GM21737 (cell line): ENCODE measurements around the gene FARP1.
"Not testable (repeated sequence)": the region's sequence is repeated elsewhere in the genome, so short reads cannot be mapped to it uniquely, and the experiment has no call there.

Experiments
- ATAC-seq: cut with Tn5 transposase; IDR thresholded peaks from one replicate; pipeline ENCODE4 v1.9.1; 2021; ENCODE audit warnings: mild to moderate bottlenecking, moderate library complexity; ENCODE audit not compliant: unreplicated experiment

FARP1 gene

GRCh38 chr13:98348466-98349200 is 205.7 kb downstream of the FARP1 start:
- no peak for ATAC-seq

DNA sequence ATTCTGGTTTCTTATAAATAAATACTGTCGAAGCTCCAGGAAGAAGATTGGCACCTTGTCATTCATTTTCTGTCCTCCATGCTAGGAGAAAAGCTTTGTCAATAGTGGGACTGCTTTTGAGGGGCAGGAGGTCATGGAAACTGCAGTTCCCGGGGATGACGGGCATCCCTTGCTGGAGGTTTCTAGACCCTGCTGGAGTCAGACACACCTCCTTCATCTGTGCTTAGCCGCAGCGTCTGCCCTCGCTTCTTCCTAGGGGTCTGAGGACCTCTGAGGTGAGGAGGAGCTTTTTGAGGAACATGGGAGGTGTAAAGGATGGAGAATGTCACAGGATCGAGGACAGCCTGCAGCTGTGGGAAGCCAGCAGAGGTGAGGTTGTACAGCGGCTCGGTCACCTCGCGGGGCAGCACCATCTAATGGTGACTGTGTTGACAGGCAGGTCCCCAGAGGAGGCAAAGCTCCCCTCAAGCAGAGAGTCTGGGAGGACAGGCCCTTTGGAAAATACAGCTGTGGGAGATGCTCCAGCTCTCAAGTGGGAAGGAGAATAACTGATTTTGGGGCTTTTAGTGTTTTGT is 206.9 kb downstream of the FARP1 start:
- ATAC-seq, result no peak

DNA sequence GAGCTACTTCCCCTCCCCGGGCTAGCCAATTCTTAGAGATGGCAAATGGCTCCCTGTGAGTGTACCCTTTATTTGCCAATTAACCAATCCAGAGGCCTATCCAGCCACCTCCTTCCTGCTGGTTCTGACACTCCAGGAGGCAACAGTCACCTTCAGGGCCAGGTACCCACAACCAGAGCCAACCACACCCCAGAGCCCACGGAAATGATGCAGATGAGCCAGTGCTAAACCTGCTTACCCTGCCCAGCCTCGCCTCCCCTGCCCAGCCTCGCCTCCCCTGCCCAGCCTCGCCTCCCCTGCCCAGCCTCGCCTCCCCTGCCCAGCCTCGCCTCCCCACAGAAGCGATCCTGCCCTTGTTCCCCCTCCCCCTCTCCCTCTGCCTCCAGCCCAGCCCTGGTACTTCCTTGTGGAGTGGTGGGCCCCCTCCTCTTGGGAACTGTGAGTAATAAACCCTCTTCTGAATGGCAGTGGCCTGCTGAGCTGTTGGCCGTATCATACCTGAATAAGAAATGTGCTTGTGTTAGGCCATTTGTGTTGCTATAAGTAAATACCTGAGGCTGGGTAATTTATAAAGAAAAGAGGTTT is 207.9 kb downstream of the FARP1 start:
- ATAC-seq, result no peak

GRCh38 chr13:98351636-98352035 is 208.7 kb downstream of the FARP1 start:
- ATAC-seq, result no peak

DNA sequence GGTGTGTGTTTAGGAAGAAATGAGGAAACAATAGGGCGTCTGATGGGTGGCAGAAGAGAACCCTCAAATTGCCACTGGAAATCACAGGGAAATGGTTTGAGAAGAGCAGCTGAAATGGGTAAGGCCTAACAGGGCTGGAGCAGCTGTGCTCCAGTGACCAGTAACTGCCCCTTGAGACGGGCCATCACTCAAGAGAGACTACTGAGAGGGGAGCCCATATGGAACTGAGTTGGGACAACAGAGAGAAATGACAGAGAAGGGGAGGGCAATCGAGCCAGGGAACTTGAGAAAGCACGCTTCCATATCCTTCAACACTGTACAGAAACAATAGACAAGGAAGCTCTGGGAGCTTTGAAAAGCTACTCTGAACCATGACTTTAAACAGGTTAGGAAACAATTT is 209.3 kb downstream of the FARP1 start:
- ATAC-seq, result no peak

DNA sequence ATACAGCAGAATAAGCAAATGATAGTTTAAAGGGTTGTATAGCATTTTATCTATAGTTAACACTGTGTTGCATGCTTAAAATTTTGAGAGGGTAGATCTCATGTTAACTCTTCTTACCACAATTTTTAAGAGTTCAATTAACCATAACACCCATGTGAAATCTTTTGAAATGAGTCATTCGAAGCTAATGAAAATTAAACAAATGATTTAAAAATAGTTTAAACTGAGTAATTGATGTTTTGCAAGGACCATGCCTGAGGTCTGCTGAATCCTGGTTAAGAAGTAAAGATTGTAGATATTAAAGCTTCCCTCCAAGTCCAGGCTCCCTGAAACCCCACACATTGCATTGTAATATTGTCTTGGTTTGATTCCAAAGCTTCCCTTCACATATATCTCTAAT is 210.9 kb downstream of the FARP1 start:
- no peak for ATAC-seq

DNA sequence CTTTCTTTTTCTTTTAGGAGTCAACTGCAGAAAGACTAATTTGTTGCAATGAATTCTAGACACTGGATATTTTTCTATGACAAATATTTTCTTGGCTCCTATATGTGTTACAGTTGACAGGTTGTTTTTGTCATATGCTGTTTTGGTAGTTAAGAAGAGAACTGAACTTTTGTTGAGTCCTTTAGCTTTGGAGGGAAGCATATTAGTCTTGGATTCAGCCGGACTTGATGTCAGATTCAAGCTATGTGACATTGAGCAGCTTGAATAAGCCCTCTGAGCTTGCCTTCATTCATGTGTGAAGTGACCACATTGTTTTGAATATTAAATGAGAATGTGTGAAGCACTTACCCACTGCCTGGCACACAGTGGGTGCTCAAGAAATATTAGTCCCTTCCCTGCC is 216.0 kb downstream of the FARP1 start:
- no peak for ATAC-seq

- ATAC-seq, result no peak
These were observed 217.7 kb downstream of the FARP1 start for GRCh38 chr13:98360545-98360944.

DNA sequence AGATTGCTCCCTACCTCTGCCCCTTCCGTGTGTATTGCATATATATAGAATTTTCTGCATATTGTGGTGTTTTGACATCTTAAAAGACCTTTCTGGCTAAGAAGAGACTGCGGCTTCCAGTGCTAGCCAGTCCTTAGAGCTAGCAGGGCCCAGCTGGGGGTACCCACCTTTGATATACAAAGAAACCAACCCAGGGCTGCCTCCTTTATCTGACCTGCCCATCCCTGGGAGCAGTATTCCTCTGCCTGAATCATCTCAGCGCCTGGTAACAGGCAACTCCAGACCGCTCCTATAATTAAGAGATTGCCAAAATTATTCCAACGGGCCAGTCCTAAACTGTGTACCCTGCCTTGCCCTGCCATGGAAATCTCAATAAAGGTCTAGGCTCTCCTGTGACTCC is 220.4 kb downstream of the FARP1 start:
- no peak for ATAC-seq

GRCh38 chr13:98364179-98364578 is 221.3 kb downstream of the FARP1 start:
- no peak for ATAC-seq

DNA sequence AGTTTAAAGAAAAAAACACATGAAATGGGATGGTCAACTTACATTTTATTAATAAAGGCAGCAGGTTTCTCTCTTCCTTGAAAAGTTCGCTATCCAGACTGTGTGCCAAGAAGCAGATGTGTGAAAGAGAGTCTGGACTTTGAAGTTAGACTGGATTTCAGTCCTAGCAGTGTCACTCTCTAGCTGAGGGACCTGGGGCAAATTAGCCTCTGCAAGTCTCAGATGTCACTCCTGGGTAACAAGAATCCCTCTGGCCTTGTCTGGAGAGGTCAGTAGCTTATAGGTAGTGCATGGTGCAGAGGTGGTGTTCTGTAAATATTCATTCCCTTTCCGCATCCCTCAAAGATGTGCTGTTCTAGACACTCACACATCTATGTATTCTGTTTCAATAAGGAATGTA is 221.8 kb downstream of the FARP1 start:
- no peak for ATAC-seq

- no peak for ATAC-seq
These were observed 222.4 kb downstream of the FARP1 start for GRCh38 chr13:98365302-98365701.

GRCh38 chr13:98366010-98366409 is 223.1 kb downstream of the FARP1 start:
- ATAC-seq, result no peak

- no peak for ATAC-seq
These were observed 223.5 kb downstream of the FARP1 start for GRCh38 chr13:98366443-98366842.

GRCh38 chr13:98366959-98367358 is 224.1 kb downstream of the FARP1 start:
- ATAC-seq, result no peak

- no peak for ATAC-seq
These were observed 225.1 kb downstream of the FARP1 start for GRCh38 chr13:98368019-98368418.

DNA sequence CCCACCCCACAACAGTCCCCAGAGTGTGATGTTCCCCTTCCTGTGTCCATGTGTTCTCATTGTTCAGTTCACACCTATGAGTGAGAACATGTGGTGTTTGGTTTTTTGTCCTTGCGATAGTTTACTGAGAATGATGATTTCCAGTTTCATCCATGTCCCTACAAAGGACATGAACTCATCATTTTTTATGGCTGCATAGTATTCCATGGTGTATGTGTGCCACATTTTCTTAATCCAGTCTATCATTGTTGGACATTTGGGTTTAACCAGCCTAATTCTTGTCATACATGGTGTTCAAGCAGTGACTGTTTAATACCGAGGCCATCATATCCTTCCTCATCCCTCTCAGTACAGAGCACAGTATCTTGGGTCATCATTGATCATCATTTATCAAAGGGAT is 226.6 kb downstream of the FARP1 start:
- ATAC-seq, result not testable (repeated sequence)

DNA sequence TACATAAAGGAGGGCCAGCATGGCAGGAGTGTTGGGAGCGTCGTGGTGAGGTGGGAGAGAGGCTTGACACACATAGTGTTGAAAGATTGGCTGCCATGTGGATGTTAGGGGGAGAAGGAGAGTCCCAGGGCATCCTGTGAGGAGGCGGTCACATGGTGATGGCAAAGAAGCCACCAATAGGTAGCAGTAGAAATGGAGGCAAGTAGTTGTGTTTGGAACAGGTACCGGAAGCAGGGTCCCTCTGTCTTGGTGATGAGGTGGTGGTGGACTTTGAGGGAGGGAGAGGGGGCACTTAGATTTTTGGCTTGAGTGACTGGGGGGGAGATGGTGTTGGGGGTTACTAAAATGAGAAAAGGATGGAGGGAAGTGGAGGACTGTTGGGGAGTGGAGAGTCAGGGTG is 227.4 kb downstream of the FARP1 start:
- ATAC-seq, result no peak

DNA sequence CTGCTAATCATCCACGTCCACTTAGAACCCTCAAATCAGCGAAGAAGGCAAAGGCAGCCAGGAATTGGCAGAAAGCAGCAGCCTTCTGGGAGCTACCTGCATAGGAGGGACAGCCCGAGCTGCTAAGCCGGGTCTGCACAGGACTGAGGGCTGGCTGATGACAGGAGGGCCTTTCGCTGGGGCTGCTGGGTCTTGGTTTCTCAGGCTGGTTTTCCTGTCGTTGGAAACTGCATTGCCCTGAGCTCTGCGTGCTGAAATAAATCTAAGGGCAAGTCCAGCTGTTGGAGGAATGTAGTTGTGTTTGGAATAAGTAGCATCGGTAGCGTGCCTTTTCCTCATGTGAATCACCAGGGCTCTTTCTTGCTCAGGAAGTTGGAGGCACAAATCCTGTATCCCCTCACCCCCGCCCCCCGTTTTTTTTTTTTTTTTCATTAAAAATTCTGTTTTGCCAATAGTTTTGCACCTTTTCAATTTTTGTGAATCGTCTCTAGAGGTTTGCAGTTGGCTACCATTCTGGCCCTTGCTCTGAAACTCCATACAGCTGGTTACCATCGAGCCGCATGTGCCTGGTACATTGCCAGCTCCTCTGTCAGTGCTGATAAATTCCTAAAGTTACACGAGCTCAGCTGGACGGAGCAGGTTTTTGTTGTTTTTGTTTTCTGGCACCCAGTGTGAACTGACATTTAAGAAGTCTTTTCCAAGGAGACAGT is 228.1 kb downstream of the FARP1 start:
- ATAC-seq, result no peak

DNA sequence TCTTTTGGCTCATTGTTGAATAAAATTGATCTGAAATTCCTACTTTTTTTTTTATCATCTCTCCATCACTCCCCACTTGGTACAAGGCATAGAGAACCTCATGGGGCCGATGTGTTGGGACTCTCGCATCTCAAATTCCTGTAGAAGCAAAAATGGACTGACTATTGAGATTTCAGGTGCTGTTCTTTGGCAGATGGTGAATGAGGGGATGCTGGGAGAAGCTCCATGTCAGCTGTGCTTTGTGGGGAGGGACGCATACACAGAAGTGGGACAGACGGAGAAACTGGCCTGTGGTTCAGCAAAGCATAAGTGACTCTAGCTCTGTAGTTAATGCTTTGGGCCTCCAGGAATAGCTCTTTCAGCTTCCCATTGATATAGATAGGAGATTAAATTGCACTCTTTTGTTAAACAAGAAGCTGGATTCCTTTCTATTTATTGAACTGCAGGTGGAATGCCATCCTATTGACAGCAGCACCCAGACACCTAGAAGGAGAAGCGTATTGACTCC is 228.7 kb downstream of the FARP1 start:
- no peak for ATAC-seq

GRCh38 chr13:98372876-98373275 is 230.0 kb downstream of the FARP1 start:
- ATAC-seq, result no peak

GRCh38 chr13:98374750-98375149 is 231.9 kb downstream of the FARP1 start:
- ATAC-seq, result no peak
